HepG2 (cell line): ENCODE results near the gene LEAP2. TPM values are rescaled to one million over a fixed set of nuclear protein-coding genes. Genes with fewer than 3 reads are reported as not detected.

Experiments used
- ESRRA ChIP-seq: sonication (generic); formaldehyde crosslinking; IDR thresholded peaks from 2 replicates; pipeline ENCODE4 v1.5.1; 2020; ENCODE audit warnings: mild to moderate bottlenecking, low read depth, missing genetic modification reagents
- KDM6A ChIP-seq: IDR thresholded peaks from 2 replicates; pipeline ENCODE4 v1.6.1; 2016; ENCODE audit warnings: low read depth
- NCOA2 ChIP-seq: sonication (generic); formaldehyde crosslinking; IDR thresholded peaks from 2 replicates; pipeline ENCODE4 v1.8.0; 2022; ENCODE audit warnings: inconsistent platforms
- PCBP1 ChIP-seq: fragments of 200-400 bp; formaldehyde crosslinking; IDR thresholded peaks from 2 replicates; pipeline ENCODE4 v1.6.1; 2017; ENCODE audit warnings: mild to moderate bottlenecking, low read depth, low read length, borderline replicate concordance
- SOX13 ChIP-seq, 3 experiments: fragments of 450-650 bp in 1 of 3; sonication (generic) in 1 of 3; formaldehyde crosslinking in 1 of 3; IDR thresholded peaks in 2 of 3; conservative IDR thresholded peaks in 1 of 3; 2 replicates each; pipeline versions ENCODE4 v1.5.0 to v1.6.1; 2016 to 2020; ENCODE audit warnings: antibody characterized with exemption in 1 of 3, mild to moderate bottlenecking in 1 of 3, missing compliant biosample characterization in 1 of 3, missing genetic modification reagents in 1 of 3, moderate library complexity in 1 of 3
- SOX6 ChIP-seq, 2 experiments: fragments of 450-650 bp in 1 of 2; sonication (generic) in 1 of 2; formaldehyde crosslinking in 1 of 2; IDR thresholded peaks; 2 replicates each; pipeline versions ENCODE4 v1.4.0 to v1.6.1; 2017 to 2020; ENCODE audit warnings: antibody characterized with exemption in 1 of 2, mild to moderate bottlenecking in 1 of 2, missing genetic modification reagents in 1 of 2
- ZFP36L2 ChIP-seq: sonication (generic); formaldehyde crosslinking; IDR thresholded peaks from 2 replicates; pipeline ENCODE4 v1.4.0; 2020; ENCODE audit warnings: missing genetic modification reagents
- ZNF205 ChIP-seq: IDR thresholded peaks from 2 replicates; pipeline ENCODE4 v1.6.1; 2018; ENCODE audit warnings: missing biosample characterization, missing genetic modification reagents
- ZNF343 ChIP-seq: sonication (generic); formaldehyde crosslinking; IDR thresholded peaks from 2 replicates; pipeline ENCODE4 v1.4.0; 2020; ENCODE audit warnings: mild to moderate bottlenecking, missing genetic modification reagents
- ZNF841 ChIP-seq: sonication (generic); formaldehyde crosslinking; IDR thresholded peaks from 2 replicates; pipeline ENCODE4 v1.8.1; 2023; ENCODE audit warnings: missing genetic modification reagents, borderline replicate concordance
- polyA plus RNA-seq, 8 experiments: library from polyadenylated mRNA; depleted of rRNA in 3 of 8; stranded (reverse) in 7 of 8; unstranded in 1 of 8; fragments of >200 nt; fragmentation: Illumina TruSeq in 4 of 8; extraction: Trizol in 4 of 8; gene quantifications; 2 replicates each; pipeline versions ENCODE4 v1.2.1 to v1.2.3, GENCODE V29; 2011 to 2016; ENCODE audit warnings: low read depth in 4 of 8, missing spikeins in 1 of 8, mixed read lengths in 1 of 8; ENCODE audit not compliant: insufficient read depth in 1 of 8
- total RNA-seq, 5 experiments: library from RNA; depleted of rRNA; stranded (reverse); fragments of >200 nt; fragmentation: Illumina TruSeq; extraction: Trizol; gene quantifications; 2 replicates each; pipeline ENCODE4 v1.2.3, GENCODE V29; 2016; ENCODE audit warnings: low read depth in 1 of 5
- TF ChIP-seq, protein P1 (sequence below), 2 experiments: fragments of 450-650 bp in 1 of 2; sonication (generic) in 1 of 2; formaldehyde crosslinking in 1 of 2; IDR thresholded peaks; 2 replicates each; pipeline versions ENCODE4 v1.6.1 to v1.8.0; 2016 to 2022; ENCODE audit warnings: antibody characterized with exemption in 1 of 2, mild to moderate bottlenecking in 1 of 2, missing genetic modification reagents in 1 of 2
- TF ChIP-seq, protein P2 (sequence below): sonication (generic); formaldehyde crosslinking; IDR thresholded peaks from 2 replicates; pipeline ENCODE4 v1.8.0; 2022; ENCODE audit warnings: mild to moderate bottlenecking, missing genetic modification reagents; ENCODE audit not compliant: insufficient replicate concordance
- TF ChIP-seq, protein P3 (sequence below): IDR thresholded peaks from 2 replicates; pipeline ENCODE4 v1.6.1; 2016; ENCODE audit warnings: control low read depth
- TF ChIP-seq, protein P4 (sequence below): IDR thresholded peaks from 2 replicates; pipeline ENCODE4 v1.6.1; 2016; ENCODE audit warnings: mild to moderate bottlenecking

Gene LEAP2
- total and polyA plus RNA-seq, 2 of the 13 experiments (the other 11 are each of a cell fraction or from before 2014, with no cell fraction given): 23.9 to 51.9 TPM

DNA sequence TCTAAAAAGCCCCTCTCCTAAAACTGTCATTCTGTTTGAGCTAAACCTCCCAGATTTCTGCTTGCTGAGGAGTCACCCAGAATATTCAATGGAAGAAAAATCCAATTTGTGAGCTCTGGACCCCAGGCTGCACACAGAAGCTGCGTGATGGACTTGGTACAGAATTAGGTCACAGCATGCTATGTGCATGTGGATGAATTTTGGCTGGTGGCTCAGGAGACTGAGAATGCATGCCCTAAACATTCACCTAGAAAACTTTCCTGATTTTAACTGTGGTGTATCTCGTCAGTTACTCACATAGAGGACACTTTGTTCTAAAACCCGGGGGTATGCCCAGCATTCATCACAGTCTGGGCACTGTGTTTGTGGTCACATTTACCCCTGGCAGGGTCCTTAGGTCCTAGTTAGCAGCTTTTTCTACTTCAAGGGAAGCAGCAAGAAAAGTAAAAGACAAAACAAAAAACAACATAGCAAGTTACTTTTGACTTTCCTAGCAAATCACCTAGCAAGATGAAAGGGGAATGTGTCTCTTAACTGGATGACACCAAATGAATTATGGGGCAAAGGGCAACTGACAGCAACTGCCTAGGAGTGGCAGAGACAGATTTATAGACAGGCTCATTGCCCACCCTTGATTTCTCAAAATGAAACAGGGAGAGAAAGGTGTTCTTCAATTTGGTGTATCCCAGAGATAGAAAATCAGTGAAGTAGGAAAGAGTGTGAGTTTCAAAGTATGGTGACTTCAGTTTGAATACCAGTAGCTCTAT, 34.8 kb upstream of the LEAP2 start (continued):
- TF ChIP-seq, protein P1, sequence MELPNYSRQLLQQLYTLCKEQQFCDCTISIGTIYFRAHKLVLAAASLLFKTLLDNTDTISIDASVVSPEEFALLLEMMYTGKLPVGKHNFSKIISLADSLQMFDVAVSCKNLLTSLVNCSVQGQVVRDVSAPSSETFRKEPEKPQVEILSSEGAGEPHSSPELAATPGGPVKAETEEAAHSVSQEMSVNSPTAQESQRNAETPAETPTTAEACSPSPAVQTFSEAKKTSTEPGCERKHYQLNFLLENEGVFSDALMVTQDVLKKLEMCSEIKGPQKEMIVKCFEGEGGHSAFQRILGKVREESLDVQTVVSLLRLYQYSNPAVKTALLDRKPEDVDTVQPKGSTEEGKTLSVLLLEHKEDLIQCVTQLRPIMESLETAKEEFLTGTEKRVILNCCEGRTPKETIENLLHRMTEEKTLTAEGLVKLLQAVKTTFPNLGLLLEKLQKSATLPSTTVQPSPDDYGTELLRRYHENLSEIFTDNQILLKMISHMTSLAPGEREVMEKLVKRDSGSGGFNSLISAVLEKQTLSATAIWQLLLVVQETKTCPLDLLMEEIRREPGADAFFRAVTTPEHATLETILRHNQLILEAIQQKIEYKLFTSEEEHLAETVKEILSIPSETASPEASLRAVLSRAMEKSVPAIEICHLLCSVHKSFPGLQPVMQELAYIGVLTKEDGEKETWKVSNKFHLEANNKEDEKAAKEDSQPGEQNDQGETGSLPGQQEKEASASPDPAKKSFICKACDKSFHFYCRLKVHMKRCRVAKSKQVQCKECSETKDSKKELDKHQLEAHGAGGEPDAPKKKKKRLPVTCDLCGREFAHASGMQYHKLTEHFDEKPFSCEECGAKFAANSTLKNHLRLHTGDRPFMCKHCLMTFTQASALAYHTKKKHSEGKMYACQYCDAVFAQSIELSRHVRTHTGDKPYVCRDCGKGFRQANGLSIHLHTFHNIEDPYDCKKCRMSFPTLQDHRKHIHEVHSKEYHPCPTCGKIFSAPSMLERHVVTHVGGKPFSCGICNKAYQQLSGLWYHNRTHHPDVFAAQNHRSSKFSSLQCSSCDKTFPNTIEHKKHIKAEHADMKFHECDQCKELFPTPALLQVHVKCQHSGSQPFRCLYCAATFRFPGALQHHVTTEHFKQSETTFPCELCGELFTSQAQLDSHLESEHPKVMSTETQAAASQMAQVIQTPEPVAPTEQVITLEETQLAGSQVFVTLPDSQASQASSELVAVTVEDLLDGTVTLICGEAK (IDR thresholded peaks at IDR 0.05): no peak
- TF ChIP-seq, protein P1 (CRISPR knock-in tag; IDR thresholded peaks at IDR 0.05): no peak
- TF ChIP-seq, protein P2, sequence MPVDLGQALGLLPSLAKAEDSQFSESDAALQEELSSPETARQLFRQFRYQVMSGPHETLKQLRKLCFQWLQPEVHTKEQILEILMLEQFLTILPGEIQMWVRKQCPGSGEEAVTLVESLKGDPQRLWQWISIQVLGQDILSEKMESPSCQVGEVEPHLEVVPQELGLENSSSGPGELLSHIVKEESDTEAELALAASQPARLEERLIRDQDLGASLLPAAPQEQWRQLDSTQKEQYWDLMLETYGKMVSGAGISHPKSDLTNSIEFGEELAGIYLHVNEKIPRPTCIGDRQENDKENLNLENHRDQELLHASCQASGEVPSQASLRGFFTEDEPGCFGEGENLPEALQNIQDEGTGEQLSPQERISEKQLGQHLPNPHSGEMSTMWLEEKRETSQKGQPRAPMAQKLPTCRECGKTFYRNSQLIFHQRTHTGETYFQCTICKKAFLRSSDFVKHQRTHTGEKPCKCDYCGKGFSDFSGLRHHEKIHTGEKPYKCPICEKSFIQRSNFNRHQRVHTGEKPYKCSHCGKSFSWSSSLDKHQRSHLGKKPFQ (CRISPR knock-in tag): no peak
- TF ChIP-seq SOX6 (IDR thresholded peaks at IDR 0.05) (no peak), SOX6 (CRISPR knock-in tag; IDR thresholded peaks at IDR 0.05) (0 out of 2 replicates have a peak, but pooled peaks have one; percentile 7), ZFP36L2 (CRISPR knock-in tag) (no peak), NCOA2 (CRISPR knock-in tag) (no peak), PCBP1 (no peak), ZNF205 (CRISPR knock-in tag) (no peak), KDM6A (peak; percentile 67), SOX13 (IDR thresholded peaks at IDR 0.05) (no peak), SOX13 (CRISPR knock-in tag; conservative IDR thresholded peaks at IDR 0.05 in 1 of 2, IDR thresholded peaks at IDR 0.05 in 1 of 2) (no peak), ZNF343 (no peak), ESRRA (CRISPR knock-in tag) (no peak), ZNF841 (no peak)
- TF ChIP-seq, protein P3, sequence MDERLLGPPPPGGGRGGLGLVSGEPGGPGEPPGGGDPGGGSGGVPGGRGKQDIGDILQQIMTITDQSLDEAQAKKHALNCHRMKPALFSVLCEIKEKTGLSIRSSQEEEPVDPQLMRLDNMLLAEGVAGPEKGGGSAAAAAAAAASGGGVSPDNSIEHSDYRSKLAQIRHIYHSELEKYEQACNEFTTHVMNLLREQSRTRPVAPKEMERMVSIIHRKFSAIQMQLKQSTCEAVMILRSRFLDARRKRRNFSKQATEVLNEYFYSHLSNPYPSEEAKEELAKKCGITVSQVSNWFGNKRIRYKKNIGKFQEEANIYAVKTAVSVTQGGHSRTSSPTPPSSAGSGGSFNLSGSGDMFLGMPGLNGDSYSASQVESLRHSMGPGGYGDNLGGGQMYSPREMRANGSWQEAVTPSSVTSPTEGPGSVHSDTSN (CRISPR knock-in tag): no peak
- TF ChIP-seq, protein P4, sequence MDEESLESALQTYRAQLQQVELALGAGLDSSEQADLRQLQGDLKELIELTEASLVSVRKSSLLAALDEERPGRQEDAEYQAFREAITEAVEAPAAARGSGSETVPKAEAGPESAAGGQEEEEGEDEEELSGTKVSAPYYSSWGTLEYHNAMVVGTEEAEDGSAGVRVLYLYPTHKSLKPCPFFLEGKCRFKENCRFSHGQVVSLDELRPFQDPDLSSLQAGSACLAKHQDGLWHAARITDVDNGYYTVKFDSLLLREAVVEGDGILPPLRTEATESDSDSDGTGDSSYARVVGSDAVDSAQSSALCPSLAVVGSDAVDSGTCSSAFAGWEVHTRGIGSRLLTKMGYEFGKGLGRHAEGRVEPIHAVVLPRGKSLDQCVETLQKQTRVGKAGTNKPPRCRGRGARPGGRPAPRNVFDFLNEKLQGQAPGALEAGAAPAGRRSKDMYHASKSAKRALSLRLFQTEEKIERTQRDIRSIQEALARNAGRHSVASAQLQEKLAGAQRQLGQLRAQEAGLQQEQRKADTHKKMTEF (CRISPR knock-in tag): no peak
